Cardiac muscle cell (in vitro differentiated cells and primary cell): ENCODE measurements around the gene TLR1. TPM values are rescaled to one million over a fixed set of nuclear protein-coding genes. Genes with fewer than 3 reads are reported as not detected.

Experiments
- DNase-seq, 2 donors: peaks; one replicate each; pipeline versions ENCODE4 v3.0.0 to v3.0.0-alpha.2; 2010 to 2017; ENCODE audit warnings: low read depth in 1 of 2, low spot score in 1 of 2
- H3K27ac ChIP-seq: fragments of 200-600 bp; sonication (generic); 2 replicates; pipeline ENCODE4 v1.5.1; 2016
- H3K27me3 ChIP-seq: fragments of 200-600 bp; sonication (generic); 2 replicates; pipeline ENCODE4 v1.6.0; 2016; ENCODE audit warnings: control low read depth
- H3K36me3 ChIP-seq: fragments of 200-600 bp; sonication (generic); 2 replicates; pipeline ENCODE4 v1.5.1; 2016; ENCODE audit warnings: control low read depth
- H3K4me1 ChIP-seq: fragments of 200-600 bp; sonication (generic); 2 replicates; pipeline ENCODE4 v1.8.1; 2017; ENCODE audit warnings: low read depth, mild to moderate bottlenecking, mixed run types
- H3K4me3 ChIP-seq: fragments of 200-600 bp; sonication (generic); 2 replicates; pipeline ENCODE4 v1.5.1; 2016; ENCODE audit warnings: mild to moderate bottlenecking
- H3K9me3 ChIP-seq: fragments of 200-600 bp; sonication (generic); 2 replicates; pipeline ENCODE4 v1.5.1; 2017; ENCODE audit warnings: low read depth, mild to moderate bottlenecking, control low read depth
- CTCF ChIP-seq: IDR thresholded peaks from 2 replicates; pipeline ENCODE4 v1.5.1; 2012; ENCODE audit warnings: low read depth, mild to moderate bottlenecking, low read length
- polyA plus RNA-seq: library from polyadenylated mRNA; unstranded; fragments of >200 nt; fragmentation: Nextera tagmentation; extraction: Ambion mirVana; gene quantifications from 2 replicates; pipeline ENCODE4 v1.2.1, GENCODE V29; 2016
- total RNA-seq: library from RNA; depleted of rRNA; stranded (reverse); fragments of >200 nt; gene quantifications from 2 replicates; pipeline ENCODE4 v1.2.3, GENCODE V29; 2016

TLR1 gene
- total and polyA plus RNA-seq, 2 experiments from 2014 or later: 0.30 TPM; not detected in 1

GRCh38 chr4:38805530-38806145 lies 1.0 kb upstream of the TLR1 start:
- Histone ChIP-seq H3K27ac (no peak overlapping the region), H3K4me3 (no peak overlapping the region), H3K9me3 (no peaks in the 10 kb centered on the region), H3K4me1 (no peaks in the 10 kb centered on the region), H3K27me3 (no peaks in the 10 kb centered on the region), H3K36me3 (no peaks in the 10 kb centered on the region)
- no peak for TF ChIP-seq CTCF
- peak in 1 of 2 donors; percentile 65 for DNase-seq

GRCh38 chr4:38803833-38804653 lies 548 bp downstream of the TLR1 start:
- Histone ChIP-seq H3K36me3 (no peaks in the 10 kb centered on the region), H3K27me3 (no peaks in the 10 kb centered on the region), H3K9me3 (no peaks in the 10 kb centered on the region), H3K4me3 (no peak overlapping the region), H3K27ac (no peak overlapping the region), H3K4me1 (no peaks in the 10 kb centered on the region)
- no peak for TF ChIP-seq CTCF
- DNase-seq: peak in 1 of 2 donors; percentile 31

- Histone ChIP-seq H3K27me3 (no peaks in the 10 kb centered on the region), H3K4me3 (no peak overlapping the region), H3K4me1 (no peaks in the 10 kb centered on the region), H3K27ac (no peak overlapping the region), H3K36me3 (no peaks in the 10 kb centered on the region), H3K9me3 (no peaks in the 10 kb centered on the region)
- TF ChIP-seq CTCF: no peak
- DNase-seq: no peak
These were observed 1.8 kb downstream of the TLR1 start for GRCh38 chr4:38802561-38803355.

- H3K4me1 ChIP-seq: no peaks in the 10 kb centered on the region
- H3K36me3 ChIP-seq: no peaks in the 10 kb centered on the region
- no peak overlapping the region for H3K27ac ChIP-seq
- H3K9me3 ChIP-seq: no peaks in the 10 kb centered on the region
- peak in 1 of 2 donors; percentile 21 for DNase-seq
- H3K27me3 ChIP-seq: no peaks in the 10 kb centered on the region
- no peak for TF ChIP-seq CTCF
- H3K4me3 ChIP-seq: no peak overlapping the region
These were observed 3.6 kb downstream of the TLR1 start for GRCh38 chr4:38800961-38801450.

- H3K4me3 ChIP-seq: no peak overlapping the region
- no peak for DNase-seq
- H3K4me1 ChIP-seq: no peaks in the 10 kb centered on the region
- H3K27me3 ChIP-seq: no peaks in the 10 kb centered on the region
- no peaks in the 10 kb centered on the region for H3K9me3 ChIP-seq
- H3K36me3 ChIP-seq: no peaks in the 10 kb centered on the region
- no peak for TF ChIP-seq CTCF
- no peak overlapping the region for H3K27ac ChIP-seq
These were observed 4.2 kb downstream of the TLR1 start for GRCh38 chr4:38800366-38800765.
